ENCODE results near the gene AGRN. TPM values are rescaled to one million over a fixed set of nuclear protein-coding genes. Genes with fewer than 3 reads are reported as not detected.

The AGRN gene
- total and polyA plus RNA-seq, 2 of the 4 experiments (the other 2 are of a cell fraction), result 8.1 to 115 TPM

DNA sequence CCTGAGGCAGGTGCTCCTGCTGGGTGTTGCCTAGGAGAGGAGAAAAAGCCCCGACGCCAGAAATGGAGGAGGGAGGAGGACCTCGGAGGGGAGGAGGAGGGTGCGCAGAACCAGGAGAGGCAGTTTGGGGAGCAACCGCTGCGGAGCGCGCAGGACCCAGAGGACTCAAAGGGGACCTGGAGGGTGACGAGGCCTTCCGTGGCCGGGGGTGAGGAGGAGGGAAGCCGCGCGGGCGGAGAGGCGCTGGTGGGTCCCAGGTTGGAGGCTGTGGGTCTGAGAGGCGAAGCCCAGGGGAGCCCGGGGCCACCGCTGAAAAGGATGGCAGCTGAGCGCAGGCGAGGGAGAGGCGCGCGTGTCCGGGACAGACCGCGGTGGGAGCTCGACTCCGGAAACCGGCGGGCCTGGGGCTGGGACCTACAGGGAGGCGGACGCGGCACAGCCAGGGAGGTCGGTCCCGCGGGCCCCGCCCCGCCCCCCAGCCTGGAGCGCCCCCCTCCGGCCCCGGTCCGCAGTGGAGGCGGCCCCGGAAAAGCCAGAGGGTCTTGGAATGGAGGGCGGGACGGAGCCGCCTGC lies 39.1 kb downstream of the AGRN start:
- POLR2A ChIA-PET (ENCODE audit: unreplicated experiment), result interaction anchor here (0.6 kb wide), 1 partner anchor 154 kb away, joined by 3 read pairs; no protein-coding TSS in a partner anchor

More for the DNA sequence above, 39.1 kb downstream of the AGRN start:
- CTCF ChIA-PET, result interaction anchor here (0.9 to 1.4 kb wide), 2 partner anchors 20 to 74 kb away, joined by 3 read pairs; no protein-coding TSS in a partner anchor
- Histone ChIP-seq H3K4me1 (ENCODE audit: control insufficient read depth, insufficient read depth, low read length) (peaks cover 8% of the 10 kb centered on the region), H3K9me1 (ENCODE audit: insufficient read depth, low read length) (0 out of 2 replicates have a peak, but pooled peaks cover 4% of the 10 kb centered on the region), H3K36me3 (ENCODE audit: control insufficient read depth, insufficient read depth, low read length) (peaks cover 15% of the 10 kb centered on the region), H4K8ac (ENCODE audit: low read depth in 2 of 2, low read length in 2 of 2) (peak overlapping the region in 1 of 2 experiments; percentile 30; a peak in 1 of 4 replicates), H2BK20ac (ENCODE audit: low read depth, low read length) (no peak overlapping the region), H3K4me3 (ENCODE audit: insufficient read depth, low read depth, low read length) (peak overlapping the region; percentile 83), H3K4ac (ENCODE audit: low read depth, low read length) (peak overlapping the region; percentile 2; the same call in 1 of the 2 replicates), H4K91ac (ENCODE audit: insufficient read depth, low read depth, low read length) (no peak overlapping the region), H3K14ac (replicated peaks; ENCODE audit: low read depth, low read length) (no peak overlapping the region), H2AK5ac (ENCODE audit: low read depth, low read length) (no peak overlapping the region), H3K4me2 (ENCODE audit: low read depth, low read length) (peak overlapping the region; percentile 63), H2BK5ac (ENCODE audit: low read depth, low read length, poor library complexity, severe bottlenecking) (no peak overlapping the region), H3K56ac (ENCODE audit: extremely low read depth, insufficient read depth, low read length) (no peak overlapping the region), H3K79me1 (ENCODE audit: low read depth in 1 of 2, low read length in 2 of 2) (0 out of 4 replicates have a peak, but pooled peaks cover 0 to 4% of the 10 kb centered on the region in 2 experiments), H2AFZ (replicated peaks; ENCODE audit: low read length, poor library complexity) (peak overlapping the region; percentile 94), H3K23ac (ENCODE audit: low read depth, low read length) (no peak overlapping the region; the same call in 1 of the 2 replicates), H3K18ac (ENCODE audit: low read depth, low read length) (no peak overlapping the region), H3K9ac (ENCODE audit: low read depth, low read length) (0 out of 2 replicates have a peak overlapping the region, but pooled peaks have one; percentile 22), H2AK9ac (replicated peaks; ENCODE audit: low read depth, low read length, poor library complexity) (peak overlapping the region; percentile 67), H3K27me3 (ENCODE audit: control insufficient read depth, insufficient read depth, low read length) (peaks cover 4% of the 10 kb centered on the region; the same call in 1 of the 2 replicates), H3K27ac (ENCODE audit: insufficient read depth, low read length) (no peak overlapping the region; the same call in 1 of the 2 replicates), H2BK120ac (ENCODE audit: low read depth, low read length) (no peak overlapping the region), H4K5ac (ENCODE audit: low read depth, low read length) (no peak overlapping the region), H4K20me1 (ENCODE audit: insufficient read depth, low read length) (peaks cover 6% of the 10 kb centered on the region), H2BK15ac (ENCODE audit: low read depth, low read length) (no peak overlapping the region), H3K9me3 (ENCODE audit: control insufficient read depth, insufficient read depth, low read length) (no peaks in the 10 kb centered on the region)
- BruUV-seq (replicated peaks), result no TSS peak
- in situ Hi-C loops (cut with MboI; ENCODE audit: low sequenced_read_pairs), result no loop called here
- TF ChIP-seq FOS (IDR thresholded peaks at IDR 0.05; ENCODE audit: low read depth, low read length) (no peak), MAFK (IDR thresholded peaks at IDR 0.05; ENCODE audit: low read depth, low read length) (no peak), RCOR1 (IDR thresholded peaks at IDR 0.05; ENCODE audit: insufficient replicate concordance, low read length) (no peak), RFX5 (IDR thresholded peaks at IDR 0.05; ENCODE audit: low read depth, low read length) (no peak)
- TF ChIP-seq, protein P1, sequence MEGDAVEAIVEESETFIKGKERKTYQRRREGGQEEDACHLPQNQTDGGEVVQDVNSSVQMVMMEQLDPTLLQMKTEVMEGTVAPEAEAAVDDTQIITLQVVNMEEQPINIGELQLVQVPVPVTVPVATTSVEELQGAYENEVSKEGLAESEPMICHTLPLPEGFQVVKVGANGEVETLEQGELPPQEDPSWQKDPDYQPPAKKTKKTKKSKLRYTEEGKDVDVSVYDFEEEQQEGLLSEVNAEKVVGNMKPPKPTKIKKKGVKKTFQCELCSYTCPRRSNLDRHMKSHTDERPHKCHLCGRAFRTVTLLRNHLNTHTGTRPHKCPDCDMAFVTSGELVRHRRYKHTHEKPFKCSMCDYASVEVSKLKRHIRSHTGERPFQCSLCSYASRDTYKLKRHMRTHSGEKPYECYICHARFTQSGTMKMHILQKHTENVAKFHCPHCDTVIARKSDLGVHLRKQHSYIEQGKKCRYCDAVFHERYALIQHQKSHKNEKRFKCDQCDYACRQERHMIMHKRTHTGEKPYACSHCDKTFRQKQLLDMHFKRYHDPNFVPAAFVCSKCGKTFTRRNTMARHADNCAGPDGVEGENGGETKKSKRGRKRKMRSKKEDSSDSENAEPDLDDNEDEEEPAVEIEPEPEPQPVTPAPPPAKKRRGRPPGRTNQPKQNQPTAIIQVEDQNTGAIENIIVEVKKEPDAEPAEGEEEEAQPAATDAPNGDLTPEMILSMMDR (conservative IDR thresholded peaks at IDR 0.05; ENCODE audit: low read depth, low read length), result 0 out of 2 replicates have a peak, but pooled peaks have one; percentile 27
- ATAC-seq (ENCODE audit: low read depth) (peak; percentile 73), DNase-seq (no peak)
- dilution Hi-C loops (cut with HindIII; ENCODE audit: low sequenced_read_pairs, unreplicated experiment), result no loop called here
- WGBS, 2 experiments (ENCODE audit: extremely low coverage in 2 of 2, insufficient read length in 1 of 2), result 0% methylated on average over 22 of the region's 48 CpGs; no CpG with 5 or more reads in 1 of the 2 experiments
- intact Hi-C loops (cut with micrococcal nuclease), result loop anchor here (5.0 kb wide), 1 partner anchor 57 kb away; the partner anchor contains the start of gene HES4

Measured in IMR-90 (cell line).